HG03442 (cell line): ENCODE data around the gene CACNA1C.

Experiments used
- ATAC-seq: cut with Tn5 transposase; IDR thresholded peaks from one replicate; pipeline ENCODE4 v1.9.1; 2021; ENCODE audit warnings: mild to moderate bottlenecking, moderate library complexity; ENCODE audit not compliant: unreplicated experiment

Gene CACNA1C

DNA sequence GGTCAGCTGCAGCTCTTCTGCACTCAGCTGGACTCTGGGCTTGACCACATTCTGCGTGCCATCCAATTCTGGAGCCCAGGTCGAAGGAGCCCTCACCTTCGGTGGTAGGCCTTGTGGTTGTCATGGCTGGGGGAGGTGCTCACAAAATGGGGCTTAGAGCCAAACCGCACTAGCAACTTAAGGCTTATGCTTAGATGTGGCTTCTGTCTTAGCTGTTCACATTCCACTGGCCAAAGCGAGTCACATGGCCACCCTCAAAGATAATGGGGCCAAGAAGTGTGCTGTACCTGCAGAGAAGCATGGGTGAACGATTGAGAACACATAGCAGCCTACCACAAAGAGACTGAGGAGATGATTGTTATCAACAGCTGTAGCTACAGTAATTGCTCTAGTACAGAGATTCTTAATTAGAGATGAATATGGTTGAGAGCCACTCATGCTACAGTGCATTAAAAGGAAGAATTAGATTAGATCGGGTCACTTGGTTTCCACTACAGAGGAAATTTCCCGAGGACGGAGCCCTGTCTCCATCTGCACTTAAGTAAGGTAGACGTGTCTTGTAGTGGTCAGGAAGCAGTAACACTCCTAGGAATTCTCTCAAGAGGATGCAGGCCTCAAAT, 407.4 kb downstream of the CACNA1C start:
- ATAC-seq: no peak

- no peak for ATAC-seq
These were observed 408.3 kb downstream of the CACNA1C start for GRCh38 chr12:2461046-2461445.

DNA sequence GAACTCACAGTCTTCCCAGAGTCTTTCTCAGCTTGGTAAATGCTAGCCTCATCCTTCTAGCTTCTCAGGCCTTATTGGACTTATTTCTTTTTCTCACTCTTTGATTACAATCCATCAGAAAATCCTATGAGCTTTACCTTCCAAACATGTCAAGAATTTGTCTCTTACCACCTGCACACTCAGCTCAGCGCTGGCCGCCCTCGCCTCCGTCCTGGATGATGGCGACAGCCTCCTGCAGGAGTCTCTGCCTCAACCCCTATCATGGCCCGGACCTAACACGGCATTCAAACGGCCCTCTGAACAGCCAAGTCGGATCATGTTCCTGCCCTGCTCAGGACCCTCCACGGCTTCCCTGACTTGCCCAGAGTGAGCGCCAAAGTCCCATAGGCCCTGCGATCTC, 408.9 kb downstream of the CACNA1C start:
- ATAC-seq: no peak

DNA sequence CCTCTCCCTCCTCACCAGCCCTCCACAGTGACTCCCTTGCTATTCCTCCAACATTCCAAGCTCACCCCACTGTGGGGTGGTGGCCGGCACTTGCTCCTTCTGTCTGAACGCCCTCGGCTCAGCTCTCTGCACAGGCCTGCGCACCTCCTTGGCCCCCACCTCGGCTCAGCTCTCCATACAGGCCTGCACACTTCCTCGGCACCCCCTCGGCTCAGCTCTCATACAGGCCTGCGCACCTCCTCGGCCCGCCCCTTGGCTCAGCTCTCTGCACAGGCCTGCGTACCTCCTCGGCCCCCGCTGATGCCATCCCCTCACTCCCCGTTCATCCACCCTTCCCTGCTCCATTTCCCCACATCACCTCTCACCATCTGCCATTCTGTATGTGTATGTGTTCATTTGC, 409.3 kb downstream of the CACNA1C start:
- ATAC-seq: no peak

DNA sequence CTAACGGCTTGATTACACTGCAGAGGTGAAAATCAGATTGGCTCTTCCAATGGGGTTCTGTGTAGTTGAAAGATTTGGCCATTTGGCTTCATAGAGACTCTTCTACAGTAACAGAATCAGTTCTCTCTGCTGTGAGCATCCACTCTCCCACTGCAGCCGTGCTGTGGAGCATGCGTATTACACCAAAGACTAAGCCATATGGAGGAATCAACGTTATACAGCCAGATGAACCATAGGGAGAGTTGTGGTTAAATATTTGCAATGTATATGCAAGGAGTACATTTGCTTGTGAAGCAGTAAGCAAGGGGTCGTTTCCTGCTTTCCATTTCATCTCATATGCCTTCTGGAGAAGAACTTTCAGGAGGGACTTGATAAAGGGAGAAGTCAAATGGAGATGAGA, 410.9 kb downstream of the CACNA1C start:
- no peak for ATAC-seq

DNA sequence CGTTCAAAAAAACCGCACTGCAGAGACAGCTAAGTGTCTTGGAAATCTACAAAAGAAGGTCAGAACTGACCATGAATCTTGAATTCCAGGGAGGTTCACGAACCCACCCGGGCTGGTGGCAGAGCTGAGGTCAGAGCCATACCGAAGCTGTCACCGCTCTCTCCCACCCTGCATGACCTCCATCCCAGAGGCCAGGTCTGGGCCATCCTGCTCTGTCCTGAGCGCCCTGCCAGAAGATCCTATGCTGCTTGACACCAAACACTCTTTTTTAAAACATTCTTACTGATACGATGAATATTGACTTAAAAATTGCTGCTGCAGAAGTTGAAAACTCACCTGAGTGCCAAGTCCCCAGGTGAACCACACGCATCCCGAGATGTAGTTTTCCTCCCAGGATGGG, 412.9 kb downstream of the CACNA1C start:
- no peak for ATAC-seq

GRCh38 chr12:2466211-2466610, 413.4 kb downstream of the CACNA1C start:
- no peak for ATAC-seq

DNA sequence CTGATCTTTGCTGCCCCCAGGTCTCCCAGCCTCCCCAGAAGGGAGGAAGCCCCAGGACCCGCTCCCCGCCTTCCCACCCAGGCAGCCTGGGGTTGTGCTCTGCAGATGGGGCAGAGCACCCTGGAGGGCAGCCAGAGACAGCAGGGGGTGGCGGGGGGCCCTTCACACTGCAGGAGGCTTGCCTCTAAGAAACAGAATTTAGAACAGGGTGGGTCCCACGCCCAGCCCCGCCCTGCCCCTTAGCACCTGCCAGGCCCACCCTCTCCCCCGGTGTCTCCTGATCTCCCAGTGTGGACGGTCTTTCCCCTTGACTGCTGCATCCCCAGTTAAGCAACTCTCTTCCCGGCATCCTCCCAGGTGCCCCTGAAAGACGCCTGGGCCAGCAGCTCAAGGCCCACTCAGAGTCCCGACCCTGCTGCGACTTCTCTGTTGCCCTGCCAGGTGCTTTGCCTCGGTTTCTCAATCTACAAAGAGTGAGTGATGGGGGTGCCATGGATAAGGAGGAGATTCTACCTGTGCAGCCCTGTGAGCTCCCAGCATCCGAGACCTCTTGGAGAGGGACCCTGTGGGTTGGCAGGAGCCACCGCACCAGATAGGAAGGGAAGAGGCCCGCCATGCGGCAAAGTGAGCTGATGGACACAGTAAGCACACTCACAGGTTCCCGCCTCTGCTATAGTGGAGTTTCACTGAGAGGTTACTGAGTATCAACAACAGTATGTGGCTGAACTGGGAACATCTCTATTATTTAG, 414.8 kb downstream of the CACNA1C start:
- ATAC-seq: no peak

DNA sequence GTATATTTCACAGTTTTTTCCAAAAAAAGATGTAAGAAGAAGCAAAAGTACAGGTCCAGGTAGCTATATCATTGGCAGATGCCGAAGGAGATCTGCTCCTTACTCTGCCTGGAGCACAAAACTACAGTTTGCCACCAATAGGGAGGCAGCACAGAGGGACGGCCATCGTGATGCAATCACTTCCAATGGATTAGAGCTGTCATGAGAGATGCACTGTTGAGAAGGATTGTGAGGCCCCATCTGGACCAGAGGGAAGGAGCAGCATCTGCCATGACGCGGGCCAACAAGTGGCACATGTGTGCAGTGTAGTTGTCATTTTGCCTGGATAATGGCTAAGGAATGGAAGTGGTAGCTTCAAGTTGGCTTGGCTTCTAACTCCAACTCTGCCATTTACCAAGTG, 423.2 kb downstream of the CACNA1C start:
- no peak for ATAC-seq

- ATAC-seq: no peak
These were observed 424.4 kb downstream of the CACNA1C start for GRCh38 chr12:2477009-2477766.

DNA sequence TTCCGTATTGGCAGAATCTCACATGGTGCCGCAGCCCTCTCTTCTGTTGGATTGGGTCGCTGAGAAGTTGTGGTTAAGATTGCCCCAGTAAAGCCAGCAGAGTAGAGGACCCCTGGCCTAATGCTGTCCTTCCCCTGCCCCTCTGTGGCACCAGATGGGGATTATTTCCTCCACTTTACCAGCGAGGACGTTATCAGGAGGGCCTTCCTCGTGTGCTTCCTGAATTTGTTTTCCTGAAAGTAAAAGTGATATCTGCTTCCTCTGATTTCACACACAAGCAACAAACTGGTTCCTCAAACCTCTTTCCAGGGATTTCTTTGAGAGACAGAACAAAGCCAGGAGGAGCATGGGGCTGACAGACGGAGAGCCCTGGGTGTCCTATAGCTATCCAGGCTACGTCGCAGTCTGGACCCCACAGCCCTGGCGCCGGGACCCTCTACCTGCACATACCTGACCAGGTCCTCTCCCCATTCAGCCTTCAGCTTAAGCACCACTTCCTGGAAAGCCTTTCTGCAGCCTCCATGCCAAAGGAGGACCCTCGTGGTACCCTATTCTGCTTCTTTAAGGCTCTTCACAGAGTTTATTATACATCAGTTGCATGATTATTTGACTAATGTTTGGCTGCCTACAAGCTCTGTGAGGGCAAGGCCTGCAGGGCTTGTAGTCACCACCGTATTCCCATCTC, 427.2 kb downstream of the CACNA1C start:
- no peak for ATAC-seq

DNA sequence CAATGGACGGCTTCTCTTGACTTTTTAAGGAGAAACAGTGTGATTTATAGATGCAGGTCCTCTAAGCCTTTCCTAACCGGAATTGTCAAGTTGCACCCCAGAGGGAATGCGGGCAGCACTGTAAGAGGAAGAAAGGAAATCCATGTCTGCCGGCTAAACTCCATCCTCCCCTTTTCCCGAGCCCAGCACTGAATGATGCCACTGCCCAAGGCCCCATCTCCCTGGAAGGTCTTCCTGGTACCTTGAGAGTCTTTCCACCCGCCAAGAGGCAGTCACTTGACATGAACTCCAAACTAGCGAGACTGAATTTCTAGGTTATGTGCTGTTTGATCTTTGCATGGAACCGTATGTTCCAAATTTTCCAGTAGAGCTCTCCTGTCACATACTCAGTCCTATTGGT, 428.6 kb downstream of the CACNA1C start:
- no peak for ATAC-seq

- ATAC-seq: no peak
These were observed 429.2 kb downstream of the CACNA1C start for GRCh38 chr12:2481951-2482350.

DNA sequence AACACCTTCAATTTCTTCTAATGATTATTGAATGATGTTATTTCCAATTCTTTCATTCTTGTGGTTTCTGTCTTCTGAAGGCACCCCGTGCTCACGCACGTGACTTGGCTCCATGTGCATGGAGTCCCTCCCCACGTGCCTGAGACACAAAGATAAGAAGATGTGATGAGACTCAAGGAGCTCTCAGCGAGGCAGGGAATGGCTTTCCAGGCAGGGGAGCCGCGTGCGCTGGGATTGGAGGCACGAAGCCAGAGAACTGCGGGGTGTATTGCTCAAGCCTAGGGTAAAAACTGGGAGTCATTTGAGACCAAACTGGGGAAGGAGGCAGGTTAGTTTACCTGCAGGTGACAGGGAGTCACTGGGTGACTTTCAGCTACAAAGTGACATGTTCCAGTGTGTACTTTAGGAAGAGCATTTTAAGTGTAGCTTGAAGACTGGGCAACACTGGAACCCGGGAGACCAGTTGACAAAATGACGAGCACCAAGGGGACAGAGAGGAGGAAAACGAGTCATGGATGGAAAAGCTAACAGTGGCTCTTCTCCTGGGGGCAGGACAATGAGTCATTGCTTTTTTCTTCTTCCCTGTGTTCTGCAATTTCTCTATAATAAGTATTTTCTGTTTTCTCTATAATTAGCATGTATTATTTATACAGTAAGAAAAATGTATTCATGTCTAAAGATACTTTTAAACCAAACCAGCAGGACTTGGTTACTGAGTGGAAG, 430.3 kb downstream of the CACNA1C start:
- ATAC-seq: no peak

DNA sequence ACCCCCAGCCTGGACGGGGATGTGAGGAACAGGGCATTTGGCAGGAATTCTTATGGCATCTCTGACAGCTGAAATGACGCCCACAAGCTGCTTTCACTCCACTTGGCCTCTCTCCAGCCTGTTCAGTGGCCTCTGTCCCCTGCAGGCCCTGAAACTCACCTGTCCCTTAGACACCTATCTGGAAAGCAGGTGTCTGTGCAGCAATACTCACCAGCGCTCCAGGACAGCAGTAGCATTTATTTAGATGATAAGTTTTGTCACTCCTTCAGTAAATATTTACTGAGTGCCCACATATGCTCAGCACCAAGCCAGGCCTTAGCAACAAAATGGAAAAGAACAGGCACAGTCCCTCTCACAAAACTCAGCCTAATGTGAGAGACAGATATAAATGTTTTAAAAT, 430.9 kb downstream of the CACNA1C start:
- no peak for ATAC-seq

GRCh38 chr12:2484141-2484776, 431.5 kb downstream of the CACNA1C start:
- no peak for ATAC-seq

GRCh38 chr12:2485681-2486080, 432.9 kb downstream of the CACNA1C start:
- no peak for ATAC-seq

DNA sequence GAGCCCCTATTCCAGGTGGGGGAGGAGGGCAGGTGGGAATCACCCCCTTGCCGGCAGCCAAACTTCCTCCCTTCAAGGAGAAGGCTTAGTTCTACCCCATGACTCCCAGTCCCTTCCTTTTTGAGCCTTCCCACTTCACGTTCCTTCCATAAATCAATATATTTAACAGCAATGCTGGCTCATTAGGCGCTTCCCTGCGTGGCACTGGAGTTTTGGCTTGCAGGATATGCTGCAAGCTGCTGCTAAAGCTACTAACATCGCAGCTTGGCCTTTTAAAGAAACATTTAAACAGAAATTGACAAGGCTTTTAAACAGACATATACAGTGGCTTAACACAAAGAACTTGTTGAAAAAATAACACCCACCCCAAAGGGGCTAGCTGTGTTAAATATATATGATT, 434.0 kb downstream of the CACNA1C start:
- ATAC-seq: no peak

DNA sequence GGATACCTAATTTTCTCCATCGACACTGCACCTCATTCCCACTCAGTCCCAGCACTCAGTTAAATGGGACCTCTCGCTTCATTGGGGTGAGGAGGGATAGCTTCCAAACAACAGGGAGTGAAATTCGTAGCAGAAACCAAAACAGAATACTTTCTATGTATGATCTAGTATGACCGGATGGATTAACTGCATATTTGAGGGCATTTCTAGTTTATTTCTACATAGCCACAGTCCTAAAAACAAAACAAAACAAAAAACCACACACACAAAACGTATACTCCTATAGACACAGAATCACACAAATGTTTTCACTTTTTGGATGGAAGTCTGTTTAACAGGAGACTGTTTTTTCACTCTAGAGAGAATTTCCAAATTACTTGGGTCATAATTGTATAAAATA, 434.5 kb downstream of the CACNA1C start:
- ATAC-seq: no peak

DNA sequence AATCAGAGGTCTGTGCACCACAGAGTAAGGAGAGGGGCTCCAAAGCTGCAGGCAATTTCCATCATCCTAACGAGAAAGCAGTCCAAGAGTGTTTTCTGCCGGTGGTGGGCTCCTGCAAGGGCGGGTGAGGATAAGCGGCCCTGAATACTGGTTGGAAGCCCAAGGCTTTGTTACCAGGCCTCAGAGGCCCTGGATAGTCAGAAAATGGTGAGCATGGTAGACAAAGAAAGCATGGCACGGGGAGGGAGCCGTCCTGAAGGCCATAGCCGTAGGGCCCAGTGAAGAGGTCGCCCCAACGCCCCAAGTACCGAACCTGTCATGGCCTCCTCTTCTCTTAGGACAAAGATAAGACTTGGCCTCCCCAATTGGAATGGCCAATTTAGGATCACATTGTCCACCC, 435.3 kb downstream of the CACNA1C start:
- no peak for ATAC-seq
